Body of pancreas (tissue), 4 donors: ENCODE measurements around the gene WWOX. TPM values are rescaled to one million over a fixed set of nuclear protein-coding genes. Genes with fewer than 3 reads are reported as not detected.
A peak's percentile ranks its signal among the peaks of the same experiment; 100 is the strongest.

Source experiments
- ATAC-seq: fragments of 150-250 bp; one replicate; pipeline ENCODE4 v1.9.1; 2016
- DNase-seq, 4 donors: peaks; one replicate each; pipeline ENCODE4 v3.0.0-alpha.2; 2019
- H3K27ac ChIP-seq, 4 donors: fragments of 200-600 bp; sonication (generic); 1 replicate in 3 of 4; 2 replicates in 1 of 4; pipeline versions ENCODE4 v1.5.1 to v1.6.1; 2016 to 2019; ENCODE audit warnings: mild to moderate bottlenecking in 1 of 4, mixed read lengths in 1 of 4, moderate library complexity in 1 of 4
- H3K27me3 ChIP-seq, 2 donors: fragments of 200-600 bp; sonication (generic); one replicate each; pipeline ENCODE4 v1.6.0; 2016; ENCODE audit warnings: mild to moderate bottlenecking in 1 of 2
- H3K36me3 ChIP-seq, 2 donors: fragments of 200-600 bp; sonication (generic); replicated peaks in 1 of 2; 2 replicates each; pipeline ENCODE4 v1.5.1; 2016; ENCODE audit warnings: low read depth in 2 of 2; ENCODE audit not compliant: insufficient read depth in 1 of 2
- H3K4me1 ChIP-seq: fragments of 200-600 bp; sonication (generic); one replicate; pipeline ENCODE4 v1.6.0; 2016
- H3K4me3 ChIP-seq, 2 donors: fragments of 200-600 bp; sonication (generic); 1 replicate in 1 of 2; 2 replicates in 1 of 2; pipeline ENCODE4 v1.5.1; 2016 to 2019
- H3K9me3 ChIP-seq, 3 donors: fragments of 200-600 bp; sonication (generic); 1 replicate in 2 of 3; 2 replicates in 1 of 3; pipeline ENCODE4 v1.5.1; 2016
- CTCF ChIP-seq, 7 experiments: fragments of 450-650 bp in 4 of 7; fragments of 200-600 bp in 3 of 7; sonication (generic) in 3 of 7; IDR thresholded peaks; one replicate each; pipeline ENCODE4 v1.5.1; 2016 to 2019; ENCODE audit warnings: antibody characterized with exemption in 7 of 7
- POLR2A ChIP-seq, 3 donors: fragments of 450-650 bp; IDR thresholded peaks; one replicate each; pipeline ENCODE4 v1.6.1; 2016; ENCODE audit warnings: antibody characterized with exemption in 3 of 3, mild to moderate bottlenecking in 2 of 3
- WGBS, 2 donors: methylation state at CpG; one replicate each; pipeline ENCODE4 v1.1.5; 2017; 5-methylcytosine and 5-hydroxymethylcytosine counted together
- intact Hi-C: fragments of 100-400 bp; cut with DNase I; formaldehyde crosslinking; loops from one replicate; pipeline ENCODE4 v1.15.1; 2023
- total RNA-seq, 2 donors: library from RNA; depleted of rRNA; stranded (reverse); fragments of >200 nt; gene quantifications; one replicate each; pipeline ENCODE4 v1.1.0, GENCODE V29; 2016

Gene WWOX
- total RNA-seq, 2 donors from 2014 or later = 52.7 to 67.2 TPM

DNA sequence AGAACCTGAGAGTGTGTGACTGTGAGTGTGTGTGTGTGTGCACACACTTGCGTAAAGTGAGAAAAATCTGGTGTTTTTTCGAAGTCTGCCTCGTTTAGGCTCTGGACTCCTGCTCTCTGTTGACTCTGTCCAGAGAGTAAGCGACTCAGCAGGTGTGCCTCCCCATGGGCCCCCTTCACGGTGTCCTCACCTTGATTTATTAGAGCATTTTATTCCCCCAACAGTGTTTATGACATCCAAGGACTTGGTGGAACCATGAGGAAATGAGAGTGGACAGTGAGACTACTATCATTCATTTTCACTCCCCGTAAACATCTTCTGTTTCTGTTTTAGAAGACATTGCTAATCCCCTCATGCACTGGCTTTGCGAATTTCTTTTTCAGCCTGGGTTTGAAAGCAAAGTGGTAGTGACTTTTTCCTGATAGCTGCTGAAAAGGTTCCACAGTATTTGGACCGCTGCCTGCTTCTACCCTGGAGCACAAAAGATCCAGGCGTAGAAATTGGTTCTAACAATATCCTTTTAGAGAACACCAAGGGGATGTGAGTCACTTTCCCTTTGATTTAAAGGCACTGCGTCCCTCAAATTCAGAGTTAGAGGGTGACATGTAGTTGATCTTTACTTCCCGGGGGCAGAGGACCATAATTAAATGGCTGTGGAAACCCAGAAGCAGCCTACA lies 218.2 kb downstream of the WWOX start:
- Histone ChIP-seq H3K4me3 (no peak overlapping the region), H3K27ac (no peak overlapping the region)

DNA sequence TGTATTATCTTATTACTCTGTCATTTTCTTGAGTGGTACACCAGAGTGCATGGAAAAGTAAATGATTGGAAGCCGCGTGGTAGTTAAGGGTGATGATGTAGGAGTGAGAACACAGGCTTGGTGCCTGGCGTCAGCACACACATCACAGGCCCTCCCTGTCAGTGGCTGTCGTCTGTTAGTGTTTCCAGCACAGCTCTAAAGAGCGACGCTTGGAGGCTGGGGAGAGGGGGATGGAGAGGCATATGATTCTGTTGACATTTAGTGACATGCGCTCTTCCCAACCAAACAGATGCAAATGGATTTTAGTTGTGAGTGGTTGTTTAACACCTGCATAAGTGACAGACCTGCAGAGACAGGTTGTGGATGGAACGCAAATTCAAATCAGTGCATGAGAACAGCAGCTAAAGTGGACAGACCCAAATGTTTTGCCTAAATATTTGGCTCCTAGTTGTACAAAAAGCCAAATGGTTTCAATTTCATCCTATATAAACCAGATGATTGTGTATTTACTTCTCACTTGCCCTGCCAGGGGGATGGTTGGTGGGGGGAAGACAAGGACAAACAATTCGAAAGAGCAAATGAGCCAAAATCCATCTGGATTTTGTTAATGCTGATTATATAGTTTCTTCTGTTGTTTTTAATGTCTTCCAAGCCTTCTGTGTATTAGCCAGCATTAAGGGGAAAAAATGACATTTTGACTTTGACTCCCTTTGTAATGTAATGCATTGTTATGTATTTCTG lies 222.3 kb downstream of the WWOX start:
- DNase-seq (peak in 2 of 4 donors; percentile 7), ATAC-seq (no peak)
- no peak for TF ChIP-seq CTCF (IDR thresholded peaks at IDR 0.05)
- TF ChIP-seq POLR2A (IDR thresholded peaks at IDR 0.05) = no peak
- 92% methylated on average over 9 of the region's 9 CpGs for WGBS, 2 donors
- Histone ChIP-seq H3K9me3 (no peaks in the 10 kb centered on the region), H3K4me1 (no peaks in the 10 kb centered on the region), H3K36me3 (no peaks in the 10 kb centered on the region), H3K27me3 (no peaks in the 10 kb centered on the region), H3K4me3 (no peak overlapping the region), H3K27ac (no peak overlapping the region)
- intact Hi-C loops = no loop called here

More for the DNA sequence above, 218.2 kb downstream of the WWOX start:
- H3K9me3 ChIP-seq = no peaks in the 10 kb centered on the region
- H3K36me3 ChIP-seq = no peaks in the 10 kb centered on the region
- ATAC-seq (no peak), DNase-seq (no peak)
- H3K27me3 ChIP-seq = no peaks in the 10 kb centered on the region
- 75 to 82% methylated on average over 11 of the region's 11 CpGs for WGBS, 2 donors
- no peak for TF ChIP-seq POLR2A (IDR thresholded peaks at IDR 0.05)
- TF ChIP-seq CTCF (IDR thresholded peaks at IDR 0.05) = no peak
- intact Hi-C loops = no loop called here
- no peaks in the 10 kb centered on the region for H3K4me1 ChIP-seq

DNA sequence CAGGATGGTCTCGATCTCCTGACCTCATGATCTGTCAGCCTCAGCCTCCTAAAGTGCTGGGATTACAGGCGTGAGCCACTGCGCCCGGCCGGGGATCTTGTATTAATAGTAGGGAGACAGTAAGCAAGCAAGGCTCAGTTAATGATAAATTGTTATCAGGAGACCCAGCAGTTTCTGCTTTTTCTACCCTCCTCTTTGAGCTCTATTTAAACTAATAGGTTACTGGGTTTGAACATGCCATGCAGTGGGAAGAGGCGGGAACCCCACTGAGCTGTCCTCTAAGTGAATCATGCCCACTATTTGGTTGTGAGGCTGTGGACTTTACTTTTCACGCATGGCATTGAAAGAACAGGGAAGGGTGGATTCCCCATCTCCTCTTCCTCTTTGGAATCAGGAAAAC lies 223.9 kb downstream of the WWOX start:
- H3K36me3 ChIP-seq = no peaks in the 10 kb centered on the region
- H3K4me1 ChIP-seq = no peaks in the 10 kb centered on the region
- WGBS, 2 donors = 76 to 90% methylated on average over 7 of the region's 7 CpGs
- intact Hi-C loops = no loop called here
- ATAC-seq (no peak), DNase-seq (no peak)
- no peak overlapping the region for H3K4me3 ChIP-seq
- TF ChIP-seq POLR2A (IDR thresholded peaks at IDR 0.05) (no peak), CTCF (IDR thresholded peaks at IDR 0.05) (no peak)
- no peaks in the 10 kb centered on the region for H3K9me3 ChIP-seq
- H3K27me3 ChIP-seq = no peaks in the 10 kb centered on the region
- H3K27ac ChIP-seq = no peak overlapping the region

- Histone ChIP-seq H3K36me3 (no peaks in the 10 kb centered on the region), H3K27me3 (no peaks in the 10 kb centered on the region), H3K27ac (no peak overlapping the region), H3K9me3 (no peaks in the 10 kb centered on the region), H3K4me1 (no peaks in the 10 kb centered on the region), H3K4me3 (no peak overlapping the region)
- 65 to 87% methylated on average over 6 of the region's 6 CpGs for WGBS, 2 donors
- ATAC-seq (no peak), DNase-seq (no peak)
- intact Hi-C loops = no loop called here
- TF ChIP-seq POLR2A (IDR thresholded peaks at IDR 0.05) = no peak
- TF ChIP-seq CTCF (IDR thresholded peaks at IDR 0.05) = no peak
Measured at GRCh38 chr16:78324649-78325285, 225.3 kb downstream of the WWOX start.
